Small intestine (tissue), 16 donors: ENCODE measurements around the gene ANKRD52. TPM values are rescaled to one million over a fixed set of nuclear protein-coding genes. Genes with fewer than 3 reads are reported as not detected.
A peak's percentile ranks its signal among the peaks of the same experiment; 100 is the strongest.

Experiments
- DNase-seq, 2 donors: peaks; one replicate each; pipeline versions ENCODE4 v3.0.0 to v3.0.0-alpha.2; 2013
- FAIRE-seq: peaks from 2 replicates; lab custom pipeline; 2012; peaks lifted over from hg19 to GRCh38; lab: Jason Lieb, UNC
- H3K27ac ChIP-seq, 3 donors: one replicate each; pipeline ENCODE4 v1.5.1; 2013; ENCODE audit warnings: low read length in 2 of 3, mild to moderate bottlenecking in 2 of 3, control low read depth in 1 of 3, inconsistent platforms in 1 of 3, low read depth in 1 of 3, moderate library complexity in 1 of 3
- H3K27me3 ChIP-seq, 3 donors: one replicate each; pipeline ENCODE4 v1.6.1; 2013; ENCODE audit warnings: low read length in 3 of 3, inconsistent platforms in 1 of 3; ENCODE audit not compliant: control insufficient read depth in 3 of 3, insufficient read depth in 3 of 3
- H3K36me3 ChIP-seq, 3 donors: one replicate each; pipeline ENCODE4 v1.6.1; 2013; ENCODE audit warnings: low read length in 3 of 3, inconsistent platforms in 1 of 3, low read depth in 1 of 3, mild to moderate bottlenecking in 1 of 3, moderate library complexity in 1 of 3; ENCODE audit not compliant: control insufficient read depth in 3 of 3, insufficient read depth in 2 of 3
- H3K4me1 ChIP-seq, 3 donors: one replicate each; pipeline ENCODE4 v1.6.1; 2013; ENCODE audit warnings: low read length in 2 of 3, inconsistent platforms in 1 of 3, low read depth in 1 of 3, mild to moderate bottlenecking in 1 of 3, moderate library complexity in 1 of 3; ENCODE audit not compliant: control insufficient read depth in 3 of 3, insufficient read depth in 2 of 3
- H3K4me3 ChIP-seq, 3 donors: one replicate each; pipeline ENCODE4 v1.5.1; 2013; ENCODE audit warnings: low read length in 3 of 3, control low read depth in 1 of 3, inconsistent platforms in 1 of 3, low read depth in 1 of 3, mild to moderate bottlenecking in 1 of 3, moderate library complexity in 1 of 3
- H3K9me3 ChIP-seq, 2 donors: one replicate each; pipeline ENCODE4 v1.6.1; 2013; ENCODE audit warnings: low read depth in 1 of 2, low read length in 1 of 2; ENCODE audit not compliant: control insufficient read depth in 2 of 2, insufficient read depth in 1 of 2
- WGBS, 3 donors: extraction: QIAGEN DNeasy Blood & Tissue Kit; methylation state at CpG; one replicate each; pipeline ENCODE4 v1.1.7; 2013; 5-methylcytosine and 5-hydroxymethylcytosine counted together
- long read RNA-seq, 10 donors: transcript quantifications; one replicate each; lab custom pipeline, GENCODE V29; 2026
- polyA plus RNA-seq, 4 donors: library from polyadenylated mRNA; stranded (reverse) in 3 of 4; unstranded in 1 of 4; fragments of 200-250 nt in 3 of 4; fragments of 120-200 nt in 1 of 4; gene quantifications; one replicate each; pipeline versions ENCODE4 v1.2.1 to v1.2.3, GENCODE V29; 2013
- donor health status: healthy with polysubstance abuse.
- donor health status: control.
- donor health status: control.
- donor health status: Bipolar disorder and iron deficiency.
- donor health status: healthy.

The ANKRD52 gene
- 10 to 100 TPM in 2 of 4 donors, 1 to 10 TPM in 2; 5.1 to 23.9 (median 10.3) TPM for polyA plus RNA-seq
- long read RNA-seq, donor 1: 0 reads
- long read RNA-seq, donor 2: 0 reads
- long read RNA-seq, donor 3, partial matches to known transcripts: 7 of 7 reads
- long read RNA-seq, donor 3, other reads (novel, unspliced or antisense): 0 of 7 reads
- long read RNA-seq, donor 4: 0 reads
- long read RNA-seq, donor 5: 0 reads
- long read RNA-seq, donor 6: 0 reads
- long read RNA-seq, donor 7: 0 reads
- long read RNA-seq, donor 8: 0 reads
- long read RNA-seq, donor 9: 0 reads
- long read RNA-seq, donor 10, full-length matches to known transcripts: 1 of 1 reads
- long read RNA-seq, donor 10, partial matches to known transcripts: 0 of 1 reads
- long read RNA-seq, donor 10, other reads (novel, unspliced or antisense): 0 of 1 reads

- DNase-seq: peak; percentile 75 to 95
- WGBS, 3 donors: 0 to 1% (median 1%) methylated on average over 30 to 78 of the region's 78 CpGs
- Histone ChIP-seq H3K4me3 (peak within 1 kb of the TSS; percentile 59 to 81 (median 68)), H3K27ac (peak within 1 kb of the TSS; percentile 56 to 77 (median 66)), H3K27me3 (no peaks in the 10 kb centered on the region), H3K36me3 (peaks cover 6 to 40% (median 13%) of the 10 kb centered on the region in 3 donors), H3K9me3 (no peaks in the 10 kb centered on the region), H3K4me1 (peaks cover 0 to 27% (median 3%) of the 10 kb centered on the region in 3 donors)
- FAIRE-seq: no peak
Observed at GRCh38 chr12:56258068-56258819, at the start of gene ANKRD52. ANKRD52 (minus strand) TSS chr12:56258384; CDS start chr12:56258269, 115 bp downstream.

- no peak for FAIRE-seq
- Histone ChIP-seq H3K9me3 (no peaks in the 10 kb centered on the region), H3K4me3 (no peak overlapping the region), H3K4me1 (no peaks in the 10 kb centered on the region), H3K27ac (no peak overlapping the region), H3K27me3 (no peaks in the 10 kb centered on the region), H3K36me3 (peaks cover 0 to 70% (median 14%) of the 10 kb centered on the region in 3 donors)
- DNase-seq: no peak
- 93 to 98% (median 94%) methylated on average over 7 of the region's 7 CpGs for WGBS, 3 donors
Observed at GRCh38 chr12:56307221-56307965, 49.2 kb upstream of the ANKRD52 start.

- H3K36me3 ChIP-seq: peaks cover 0 to 57% (median 12%) of the 10 kb centered on the region in 3 donors
- WGBS, 3 donors: 89 to 98% (median 95%) methylated on average over 8 of the region's 8 CpGs
- no peak overlapping the region for H3K4me3 ChIP-seq
- DNase-seq (no peak), FAIRE-seq (no peak)
- H3K27ac ChIP-seq: no peak overlapping the region
- H3K27me3 ChIP-seq: no peaks in the 10 kb centered on the region
- peaks cover 0 to 16% (median 4%) of the 10 kb centered on the region in 3 donors for H3K4me1 ChIP-seq
- H3K9me3 ChIP-seq: no peaks in the 10 kb centered on the region
Observed at GRCh38 chr12:56304872-56305590, 46.8 kb upstream of the ANKRD52 start.

- DNase-seq (no peak), FAIRE-seq (no peak)
- WGBS, 3 donors: 90 to 93% (median 90%) methylated on average over 3 of the region's 3 CpGs
- Histone ChIP-seq H3K9me3 (no peaks in the 10 kb centered on the region), H3K36me3 (peaks cover 0 to 55% (median 5%) of the 10 kb centered on the region in 3 donors), H3K27me3 (no peaks in the 10 kb centered on the region), H3K4me1 (peaks cover 0 to 16% (median 4%) of the 10 kb centered on the region in 3 donors), H3K27ac (no peak overlapping the region), H3K4me3 (no peak overlapping the region)
Observed at GRCh38 chr12:56304276-56304675, 46.1 kb upstream of the ANKRD52 start.

DNA sequence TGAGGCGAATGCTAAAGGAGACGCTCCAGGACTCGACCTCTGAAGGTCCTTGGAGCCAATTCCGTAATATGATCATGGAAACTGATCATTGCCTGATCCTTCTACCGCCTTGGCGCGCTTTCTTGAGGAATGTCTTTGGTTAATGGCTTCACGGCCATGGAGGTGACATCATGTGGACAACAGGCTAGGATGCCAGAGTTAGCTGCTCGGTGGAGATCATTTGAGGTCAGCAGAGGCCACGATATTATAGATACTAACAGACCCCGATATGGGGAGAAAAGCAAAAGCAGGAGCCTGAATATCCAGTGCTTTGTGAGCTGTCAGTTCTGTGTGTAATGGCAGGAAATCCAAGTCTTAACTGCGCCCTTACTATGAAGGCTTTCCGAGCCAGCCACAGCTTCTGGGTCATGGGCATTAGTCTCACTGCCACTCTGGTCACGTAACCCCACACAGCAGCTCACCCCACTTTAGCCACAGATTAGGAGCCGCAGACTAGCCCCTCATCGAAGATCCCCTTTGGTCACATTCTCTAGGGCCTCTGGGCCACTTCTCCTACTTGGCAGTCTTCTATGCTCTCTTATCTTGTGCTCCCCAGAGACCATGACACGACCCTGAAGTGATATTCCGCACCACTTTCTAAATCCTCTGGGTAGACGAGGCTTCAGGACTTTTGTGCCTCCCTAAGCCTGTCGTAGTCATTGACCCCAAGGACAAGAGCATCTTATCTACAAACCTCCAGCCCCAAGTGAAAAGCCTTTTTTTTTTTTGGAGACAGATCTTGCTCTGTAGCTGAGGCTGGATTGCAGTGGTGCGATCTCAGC is 42.7 kb upstream of the ANKRD52 start:
- peak overlapping the region in 1 of 3 donors; percentile 91 for H3K4me3 ChIP-seq
- WGBS, 3 donors: 45 to 54% (median 48%) methylated on average over 21 of the region's 21 CpGs
- H3K4me1 ChIP-seq: peaks cover 2 to 27% (median 14%) of the 10 kb centered on the region in 3 donors
- DNase-seq (no peak), FAIRE-seq (no peak)
- no peaks in the 10 kb centered on the region for H3K9me3 ChIP-seq
- H3K27me3 ChIP-seq: no peaks in the 10 kb centered on the region
- H3K36me3 ChIP-seq: peaks cover 0 to 50% (median 6%) of the 10 kb centered on the region in 3 donors
- H3K27ac ChIP-seq: peak overlapping the region; percentile 62 to 98 (median 89)

GRCh38 chr12:56299853-56300643 is 41.9 kb upstream of the ANKRD52 start, which contains the start of gene CS:
CS (minus strand) TSS chr12:56300330; CDS start chr12:56300201, 129 bp downstream.
- 0% methylated on average over 59 to 63 of the region's 63 CpGs for WGBS, 3 donors
- H3K27ac ChIP-seq: peak within 1 kb of the TSS; percentile 89 to 98 (median 95)
- H3K36me3 ChIP-seq: peaks cover 0 to 43% (median 6%) of the 10 kb centered on the region in 3 donors
- H3K9me3 ChIP-seq: no peaks in the 10 kb centered on the region
- H3K4me3 ChIP-seq: peak within 1 kb of the TSS; percentile 80 to 97 (median 91)
- no peak for FAIRE-seq
- no peaks in the 10 kb centered on the region for H3K27me3 ChIP-seq
- DNase-seq: peak; percentile 98 to 100
- peaks cover 2 to 27% (median 14%) of the 10 kb centered on the region in 3 donors for H3K4me1 ChIP-seq
